GM18502 (cell line): ENCODE results near the gene CFAP221.

Experiments used
- ATAC-seq: cut with Tn5 transposase; IDR thresholded peaks from one replicate; pipeline ENCODE4 v1.9.1; 2021; ENCODE audit warnings: mild to moderate bottlenecking; ENCODE audit not compliant: unreplicated experiment, poor library complexity

CFAP221 gene

DNA sequence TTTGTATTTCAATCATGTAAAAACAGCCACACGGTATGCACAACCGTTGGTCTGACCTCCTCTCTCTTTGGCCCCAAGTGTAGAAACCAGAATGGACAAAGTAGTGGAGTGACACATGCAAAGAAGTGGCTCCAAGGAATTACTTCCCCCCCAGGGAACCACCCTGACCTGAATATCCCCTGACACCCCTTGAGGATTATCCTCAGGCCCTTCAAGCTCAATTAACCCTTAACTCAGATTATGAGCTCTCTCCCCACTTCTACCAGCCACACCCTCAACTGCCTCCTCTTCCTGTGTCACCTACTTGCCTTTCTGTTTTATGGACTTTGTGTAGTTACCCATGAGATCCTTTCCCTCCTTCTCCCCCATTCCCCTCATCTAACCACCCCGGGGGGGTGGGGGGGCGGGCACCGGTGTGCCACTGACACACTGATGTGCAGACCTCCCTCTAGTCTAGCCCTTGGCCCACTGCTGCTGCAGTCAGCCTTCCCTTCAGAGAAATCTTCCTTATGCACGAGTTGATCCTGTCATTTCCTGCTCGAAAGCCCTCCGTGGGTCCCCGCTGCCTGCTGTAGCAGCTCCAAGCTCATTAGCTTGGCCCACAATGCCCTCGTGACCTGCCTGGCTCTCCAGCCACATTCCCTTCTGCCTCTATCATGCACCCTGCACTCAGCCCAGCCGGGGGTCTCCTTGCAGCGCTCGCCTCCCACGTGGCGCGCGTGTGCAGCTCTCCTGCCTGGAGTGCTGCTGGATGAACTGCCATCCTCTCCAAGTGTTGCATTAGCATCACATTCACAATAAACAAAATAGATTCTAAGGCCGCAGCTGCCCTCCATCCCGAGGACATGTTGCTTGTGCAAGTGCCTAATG lies 94.7 kb downstream of the CFAP221 start:
- no peak for ATAC-seq

DNA sequence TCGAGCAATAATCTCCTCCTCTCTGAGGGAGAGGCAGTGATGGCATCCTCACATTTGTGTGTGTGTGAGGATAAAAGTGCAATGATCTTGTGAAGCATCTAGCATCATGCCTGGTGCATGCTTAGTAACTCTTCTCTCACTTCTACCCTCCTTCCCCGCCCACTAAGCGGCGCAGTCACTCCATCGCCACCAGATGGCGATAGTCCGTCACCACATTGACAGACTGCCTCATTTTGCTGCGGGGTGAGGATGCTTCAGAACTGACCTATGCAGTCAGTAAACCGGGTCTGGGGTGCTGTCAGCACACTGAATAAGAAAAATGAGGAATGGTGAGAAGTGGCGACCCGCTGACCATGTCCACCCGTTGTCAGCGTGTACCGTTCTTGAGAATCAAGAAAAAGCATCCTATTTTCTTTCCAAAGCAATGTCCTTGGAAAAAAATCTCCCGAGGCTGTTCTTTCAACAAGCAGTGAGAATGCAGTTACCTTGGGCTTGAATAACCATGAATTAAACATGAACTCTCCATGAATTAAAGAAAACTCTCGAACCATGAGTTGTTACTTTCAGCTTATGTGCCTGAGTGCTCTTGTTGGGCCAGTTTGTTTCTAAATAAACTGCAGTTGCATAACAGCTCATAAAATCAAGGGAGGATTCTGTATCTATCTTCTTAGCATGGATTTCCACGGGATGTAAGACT lies 97.5 kb downstream of the CFAP221 start:
- ATAC-seq, result peak; percentile 96

DNA sequence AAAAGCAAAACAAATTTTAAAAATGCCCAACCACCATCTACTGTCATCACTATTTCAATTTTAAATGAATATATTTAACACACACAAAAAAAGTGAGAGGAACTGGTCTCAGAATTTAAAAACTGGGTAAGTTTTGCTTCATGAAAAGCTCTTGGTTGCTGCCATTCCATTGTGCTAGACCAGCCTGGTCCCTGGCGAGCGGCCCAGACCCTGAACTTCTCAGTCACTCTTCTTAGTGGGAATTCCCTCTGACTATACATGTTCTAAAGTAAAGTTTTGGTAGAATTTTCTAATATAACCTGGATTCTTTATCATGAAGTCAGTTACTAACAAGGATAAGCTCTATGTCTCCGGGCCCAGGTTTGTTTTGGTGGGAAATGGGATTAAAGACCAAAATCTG lies 99.9 kb downstream of the CFAP221 start:
- no peak for ATAC-seq

DNA sequence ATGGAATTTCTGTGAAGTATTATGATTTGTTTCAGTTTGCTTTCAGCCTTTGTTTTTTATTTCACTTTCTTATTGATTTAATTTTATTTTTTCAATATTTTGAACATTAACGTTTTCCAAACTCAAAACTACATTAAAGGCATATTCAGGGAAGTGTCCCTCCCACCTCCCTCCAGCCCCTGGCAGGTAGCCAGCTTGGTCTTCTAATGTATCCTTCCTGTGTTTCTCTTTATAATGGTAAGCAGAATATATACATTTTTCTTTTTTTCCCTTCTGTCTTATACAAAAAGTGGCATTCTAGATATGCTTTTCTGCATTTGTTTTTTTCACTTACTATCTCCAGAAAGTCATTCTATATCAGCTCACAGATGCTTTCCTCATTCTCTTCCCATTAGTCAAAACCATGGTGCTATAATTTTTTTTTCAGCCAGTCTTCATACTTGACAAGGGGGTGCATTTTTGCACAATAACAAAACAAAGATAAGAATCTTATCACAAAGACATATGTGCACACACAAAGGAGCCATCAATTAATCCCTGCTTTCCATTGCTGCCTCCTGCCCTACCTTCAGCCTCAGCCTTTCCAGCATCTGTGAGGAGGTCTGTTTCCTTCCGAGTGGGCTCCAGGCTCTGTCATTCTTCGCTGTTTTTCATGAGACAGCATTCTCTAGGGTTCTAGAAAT lies 101.1 kb downstream of the CFAP221 start:
- no peak for ATAC-seq

DNA sequence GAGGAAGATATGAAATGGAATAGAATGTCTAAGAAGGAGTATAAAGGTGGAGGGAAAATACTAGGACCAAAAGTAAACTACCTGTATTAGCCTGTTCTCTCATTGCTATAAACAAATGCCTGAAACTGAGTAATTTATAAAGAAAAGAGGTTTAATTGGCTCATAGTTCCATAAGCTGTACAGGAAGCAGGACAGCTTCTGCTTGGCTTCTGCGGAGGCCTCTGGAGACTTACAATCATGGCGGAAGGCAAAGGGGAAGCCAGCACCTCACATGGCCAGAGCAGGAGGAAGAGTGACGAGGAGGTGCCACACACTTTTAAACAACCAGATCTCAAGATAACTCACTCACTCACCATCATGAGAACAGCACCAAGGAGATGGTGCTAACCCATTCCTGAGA lies 101.9 kb downstream of the CFAP221 start:
- no peak for ATAC-seq

DNA sequence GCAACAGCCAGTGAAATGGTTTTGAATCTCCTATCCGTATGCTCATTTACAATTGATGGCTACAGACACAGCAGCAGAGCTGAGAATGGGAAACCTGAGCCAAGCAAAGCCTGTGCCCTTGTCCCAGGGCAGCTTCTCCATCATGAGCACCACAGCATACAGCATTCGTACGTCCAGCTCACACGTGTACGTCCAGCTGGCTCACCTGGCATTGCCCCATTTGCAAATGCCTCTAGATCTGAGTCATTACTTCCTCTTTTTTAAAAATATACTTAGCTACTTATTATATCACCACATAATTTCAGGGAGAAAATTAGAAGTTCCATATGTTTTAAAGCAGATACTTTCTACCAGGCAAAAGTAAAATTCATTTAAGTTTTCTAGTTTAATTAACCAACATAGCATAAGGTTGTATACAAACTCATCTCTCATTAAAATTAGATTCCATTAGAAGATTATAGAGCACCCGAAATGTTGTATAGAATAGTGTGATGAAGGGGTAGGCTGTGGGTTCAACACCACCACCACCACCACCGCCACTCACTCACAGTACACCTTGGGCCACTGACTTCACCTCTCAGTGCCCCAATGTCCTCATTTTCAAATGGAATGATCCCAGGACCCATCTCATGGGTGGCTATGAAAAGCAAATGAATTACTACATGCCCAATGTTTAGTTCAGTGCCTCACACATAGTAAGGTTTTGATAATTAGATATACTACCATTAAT lies 103.4 kb downstream of the CFAP221 start:
- ATAC-seq, result peak; percentile 90

DNA sequence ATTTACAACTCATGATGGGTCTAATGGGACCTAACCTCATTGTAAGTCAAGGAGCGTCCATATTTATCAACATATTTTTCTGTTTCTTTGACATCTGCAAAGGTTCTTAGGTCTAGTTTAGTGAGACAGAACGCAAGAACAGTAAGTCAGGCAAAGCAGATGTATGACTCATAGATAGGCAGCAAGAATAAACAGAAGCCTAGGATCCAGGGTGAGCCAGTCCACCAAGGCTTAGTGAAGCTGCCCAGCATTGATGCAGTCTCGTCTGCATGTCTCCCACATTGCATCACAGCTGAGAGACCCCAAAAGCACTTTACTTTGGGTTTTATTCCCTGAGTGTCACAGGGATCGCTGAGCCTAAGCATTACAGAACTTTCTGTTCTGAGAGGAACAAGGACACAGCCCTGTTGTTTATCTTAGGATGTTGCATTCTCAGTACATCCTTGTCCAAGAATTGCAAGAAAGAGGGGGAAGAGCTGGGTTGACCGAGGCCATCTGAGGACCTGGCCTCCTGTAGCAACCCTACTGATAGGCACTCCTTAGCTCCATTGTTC lies 105.2 kb downstream of the CFAP221 start:
- ATAC-seq, result no peak

DNA sequence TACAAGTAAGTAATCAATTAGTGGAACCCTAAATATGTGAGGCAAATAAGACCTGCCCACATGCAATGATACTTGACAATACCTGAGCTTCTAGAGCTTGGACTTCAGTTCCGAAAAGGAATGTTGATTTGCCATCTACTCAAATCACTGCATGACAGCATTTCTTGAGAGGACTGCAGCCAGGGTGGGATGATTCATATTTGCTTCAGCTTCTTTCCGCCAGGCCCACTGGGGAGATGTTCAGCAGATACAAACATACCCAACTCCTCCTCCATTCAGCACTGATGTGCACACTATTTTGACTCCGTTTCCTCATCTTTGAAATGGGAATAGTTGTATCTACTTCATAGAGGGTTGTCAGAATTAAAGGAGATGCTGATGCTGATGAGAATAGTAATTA lies 106.0 kb downstream of the CFAP221 start:
- ATAC-seq, result no peak

DNA sequence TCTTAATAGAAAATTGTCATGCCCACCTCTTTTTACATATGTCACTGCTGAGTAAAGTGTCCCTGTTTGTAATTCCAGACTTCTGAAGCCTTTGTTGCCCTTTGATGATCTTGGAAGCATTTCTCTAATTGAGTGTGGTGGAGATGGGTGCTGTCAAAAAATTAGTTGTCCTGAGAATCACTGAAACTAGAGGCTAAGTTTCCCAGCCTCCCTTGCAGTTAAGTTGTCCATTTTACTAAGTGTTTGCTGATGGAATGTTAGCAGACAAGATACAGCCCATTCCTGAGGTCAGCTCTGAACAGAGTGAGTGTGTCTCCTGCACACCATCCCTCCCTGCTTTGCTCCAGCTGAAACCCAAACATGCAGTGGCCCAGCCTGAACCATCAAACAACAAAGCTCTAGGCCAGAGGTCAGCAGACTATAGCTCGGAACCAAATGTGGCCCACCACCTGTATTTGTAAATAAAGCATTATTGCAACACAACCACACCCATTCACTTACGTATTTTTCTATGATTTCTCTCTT lies 106.7 kb downstream of the CFAP221 start:
- ATAC-seq, result no peak

DNA sequence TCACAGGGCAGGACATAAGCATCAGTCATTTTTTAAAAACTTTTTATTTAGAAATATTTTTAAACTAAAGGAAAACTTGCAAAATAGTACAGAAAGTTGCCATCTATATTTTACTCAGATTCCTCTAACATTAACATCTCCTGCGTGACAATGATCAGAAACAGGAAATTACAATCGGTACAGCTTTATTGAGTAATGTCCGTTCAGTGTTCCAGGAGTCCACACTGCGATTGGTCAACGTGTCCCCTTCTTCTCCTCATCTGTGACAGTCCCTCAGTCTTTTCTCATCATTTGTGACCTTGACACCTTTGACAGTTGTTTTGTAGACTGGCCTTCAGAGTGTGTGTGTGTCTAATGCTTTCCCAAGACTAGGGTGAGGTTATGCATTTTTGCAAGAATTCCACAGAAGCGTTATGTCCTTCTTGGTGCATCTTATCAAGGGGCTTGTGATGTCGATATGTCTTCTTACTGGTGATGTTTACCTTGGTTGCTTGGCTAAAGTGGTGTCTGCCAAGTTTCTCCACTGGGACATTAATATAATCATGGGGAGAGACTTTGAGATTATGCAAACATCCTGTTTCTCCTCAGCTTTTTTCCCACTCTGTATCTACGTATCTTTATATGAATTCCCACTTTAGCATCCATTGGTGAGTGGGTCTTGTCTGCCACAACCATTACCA lies 113.4 kb downstream of the CFAP221 start:
- no peak for ATAC-seq

DNA sequence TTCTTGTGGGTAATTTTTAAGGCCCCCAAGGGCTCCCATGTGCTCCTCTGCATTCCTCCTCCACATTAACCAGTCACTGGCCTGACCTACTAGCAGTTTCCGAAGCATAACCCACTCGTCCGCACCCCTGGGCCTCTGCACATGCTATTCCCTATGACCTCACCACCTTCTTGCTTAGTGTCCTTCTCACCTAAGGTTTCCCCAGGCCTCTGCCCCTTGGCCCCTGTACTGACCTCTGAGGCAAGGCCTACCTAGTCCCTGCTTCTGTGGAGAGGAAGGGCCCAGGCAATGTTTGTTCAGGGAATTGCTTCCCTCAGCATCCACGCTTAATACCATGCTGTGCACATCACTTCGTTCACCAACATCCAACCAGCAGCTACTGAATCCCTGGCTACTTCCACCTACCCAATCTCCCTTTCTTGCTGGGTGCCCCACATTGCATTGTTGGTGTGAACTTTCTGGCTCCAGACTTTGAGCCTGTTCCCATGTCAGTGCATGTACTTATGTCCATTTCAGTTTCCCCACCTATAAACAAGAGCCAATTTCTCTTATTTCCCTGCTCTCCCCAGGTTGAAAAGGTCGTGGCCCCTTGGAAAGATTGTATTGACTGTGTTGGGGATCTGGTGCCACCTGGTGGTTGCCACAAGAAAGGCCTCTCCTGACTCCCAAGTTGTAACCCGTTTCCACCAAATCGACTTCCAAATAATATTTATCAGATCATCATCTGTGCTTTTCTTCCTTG lies 115.5 kb downstream of the CFAP221 start:
- ATAC-seq, result peak; percentile 55

DNA sequence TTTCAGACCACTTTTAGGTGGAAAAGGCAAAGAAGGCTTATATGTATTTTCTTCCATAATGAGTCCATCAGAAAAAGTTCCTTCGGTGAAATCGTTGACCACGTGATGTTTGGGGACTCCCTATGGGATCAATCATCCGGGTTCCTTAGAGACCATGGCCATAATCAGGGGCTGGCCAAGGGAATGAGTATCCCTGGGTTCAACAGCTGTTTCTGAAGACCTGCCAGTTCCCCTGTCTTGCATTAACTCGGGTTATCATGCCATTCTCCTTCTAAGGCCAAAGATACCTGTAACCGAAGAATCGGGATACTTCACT lies 116.1 kb downstream of the CFAP221 start:
- no peak for ATAC-seq

DNA sequence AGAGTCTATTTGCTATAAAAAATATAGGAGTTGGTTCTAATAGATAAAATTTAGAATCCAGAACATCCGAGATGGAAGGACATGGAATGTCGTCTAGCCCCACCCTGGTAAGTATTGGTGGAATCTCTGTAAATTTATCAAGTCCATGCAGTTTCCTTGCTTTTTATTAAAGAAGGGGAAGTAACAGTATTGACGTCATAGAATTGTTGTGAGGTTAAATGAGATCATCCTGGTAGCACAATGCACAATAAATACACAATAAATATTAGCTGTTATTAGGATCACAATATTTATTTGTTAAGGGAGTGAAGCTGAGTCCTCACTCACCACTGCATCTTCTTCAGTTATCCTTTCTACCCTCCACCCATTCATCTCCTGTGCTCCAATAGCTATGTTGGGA lies 118.0 kb downstream of the CFAP221 start:
- no peak for ATAC-seq

DNA sequence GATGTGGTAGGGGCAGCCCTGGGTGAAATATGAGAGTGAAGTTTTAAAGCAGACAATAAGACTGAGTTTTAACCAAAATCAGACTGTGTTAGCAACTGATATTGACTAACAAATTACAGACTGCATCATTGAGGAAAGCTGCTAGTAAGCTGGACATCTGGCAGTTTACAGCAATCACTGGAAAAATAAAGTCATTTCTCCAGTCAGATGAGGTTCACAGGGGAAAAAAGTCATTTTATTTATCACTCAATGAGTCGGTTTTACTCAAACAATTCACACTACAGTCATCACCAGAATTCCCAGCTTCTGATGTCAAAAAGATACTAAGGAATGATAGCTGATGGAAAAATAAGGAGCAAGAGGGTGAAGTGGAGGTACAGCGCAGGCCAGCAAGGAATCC lies 124.3 kb downstream of the CFAP221 start:
- ATAC-seq, result no peak

DNA sequence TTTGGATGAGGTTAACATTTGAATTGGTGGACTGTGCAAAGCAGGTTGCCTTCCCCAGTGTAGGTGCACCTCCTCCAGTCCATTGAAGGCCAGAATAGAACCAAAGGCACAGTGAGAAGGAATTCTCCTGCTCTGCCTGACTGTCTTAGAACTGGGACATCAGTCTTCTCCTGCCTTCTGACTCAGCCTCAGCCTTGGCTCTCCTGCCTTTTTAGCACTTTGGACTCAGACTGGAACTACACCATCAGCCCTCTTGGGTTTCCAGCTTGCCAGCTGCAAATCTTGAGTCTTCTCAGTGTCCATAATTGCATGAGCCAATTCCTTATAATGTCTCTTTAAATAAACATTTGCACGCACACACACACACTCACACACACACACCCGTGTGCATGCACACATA lies 126.8 kb downstream of the CFAP221 start:
- ATAC-seq, result no peak

DNA sequence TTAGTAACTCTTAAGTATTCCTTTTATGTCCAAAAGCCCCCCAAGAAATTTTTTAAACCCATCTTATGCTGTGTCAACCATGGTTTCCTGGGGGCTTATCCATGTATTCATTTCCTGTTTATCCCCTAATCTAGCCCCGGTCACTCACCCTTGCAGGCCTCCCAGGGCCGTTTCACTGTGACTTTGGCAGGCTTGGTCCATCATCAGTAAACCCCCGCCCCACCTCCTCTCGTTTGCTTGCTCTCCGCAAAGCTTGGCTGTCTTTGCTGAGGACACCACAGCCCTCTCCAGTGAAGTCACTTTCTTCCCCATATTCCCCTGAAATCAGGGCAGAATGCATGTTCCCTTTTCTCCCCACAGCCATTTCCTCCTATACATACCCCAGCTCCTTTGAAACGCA lies 127.5 kb downstream of the CFAP221 start:
- ATAC-seq, result no peak

DNA sequence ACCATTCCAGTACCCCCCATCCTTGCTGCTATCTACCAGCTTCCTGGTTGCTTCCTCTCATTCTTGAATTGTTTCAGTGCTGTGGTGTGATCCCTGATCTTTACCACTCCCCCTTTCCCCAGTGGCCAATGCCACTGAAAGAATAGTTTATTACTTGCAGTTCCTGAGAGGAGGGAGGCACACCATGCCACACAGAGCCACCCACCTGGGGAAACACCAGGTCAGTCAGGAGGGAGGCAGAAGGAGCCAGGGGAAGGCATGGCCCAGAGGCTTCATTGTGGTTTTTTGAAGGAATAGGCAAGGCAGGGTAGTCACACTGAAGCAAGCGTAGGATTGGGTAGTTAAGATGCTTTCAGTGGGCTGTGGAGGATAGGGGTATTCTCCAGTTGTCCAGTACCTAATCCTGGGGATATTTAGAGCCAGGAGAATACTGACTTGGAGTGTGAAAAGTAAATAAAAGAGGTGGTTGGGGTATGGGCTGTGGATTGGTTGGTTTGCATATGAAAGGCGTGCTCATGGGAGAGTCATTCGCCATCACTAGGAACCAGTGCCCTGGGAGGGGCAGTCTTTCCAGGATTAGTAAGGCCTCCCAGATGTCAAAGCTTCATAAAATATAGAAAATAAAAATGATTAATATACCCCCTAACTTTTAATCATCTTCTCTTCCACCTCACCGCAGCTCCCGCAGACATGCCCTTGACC lies 128.1 kb downstream of the CFAP221 start:
- ATAC-seq, result no peak

DNA sequence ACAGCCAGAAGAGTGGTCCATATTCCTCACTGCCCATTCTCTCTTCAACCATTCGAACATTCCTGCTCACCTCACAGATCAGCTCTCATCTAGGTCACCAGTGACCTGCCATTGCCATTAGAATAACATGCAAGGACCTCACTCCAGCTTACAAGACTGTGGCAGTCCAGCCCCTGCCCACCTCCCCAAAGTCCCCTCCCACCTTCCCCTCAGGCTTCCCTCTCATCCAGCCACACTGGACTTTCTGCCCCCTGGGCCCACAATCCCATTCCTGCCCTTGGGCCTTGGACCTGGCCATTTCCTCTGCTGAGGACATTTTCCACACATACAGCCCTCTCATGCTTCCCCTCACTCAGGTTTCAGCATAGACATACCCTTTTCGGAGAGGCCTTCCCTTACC lies 129.5 kb downstream of the CFAP221 start:
- ATAC-seq, result no peak
